HCT116 (cell line): ENCODE measurements around the gene CTRL. TPM values are rescaled to one million over a fixed set of nuclear protein-coding genes. Genes with fewer than 3 reads are reported as not detected.

ENCODE experiments used
- ATAC-seq: fragments of 200-7000 bp; cut with Tn5 transposase; 2 replicates; pipeline ENCODE4 v1.9.1; 2020; ENCODE audit warnings: mild to moderate bottlenecking, moderate library complexity
- BruUV-seq: library from RNA; stranded (reverse); fragments of 400-500 nt; replicated peaks from 2 replicates; lab custom pipeline; 2021; lab: Mats Ljungman, UMichigan
- CTCF ChIA-PET: fragments of 300-600 bp; sonication (Branson Sonifier 250); formaldehyde crosslinking; loops from one replicate; lab custom pipeline; 2021; ENCODE audit warnings: antibody characterized with exemption; lab: Charles Lee
- POLR2A ChIA-PET: fragments of 300-600, 350-600 bp; sonication (Branson Sonifier 250); formaldehyde crosslinking; loops from one replicate; lab custom pipeline; 2021; ENCODE audit warnings: antibody characterized with exemption; lab: Charles Lee
- RAD21 ChIA-PET, 2 experiments: fragments of 300-600 bp; sonication (Branson Sonifier 250); formaldehyde crosslinking; loops; one replicate each; lab custom pipeline; 2023; ENCODE audit warnings: low total read pairs in 2 of 2; ENCODE audit not compliant: uncharacterized antibody in 2 of 2, unreplicated experiment in 2 of 2, low non-redundant PET in 1 of 2; lab: Charles Lee
- DNase-seq: peaks from one replicate; pipeline ENCODE4 v3.0.0-alpha.2; 2010; ENCODE audit warnings: low read depth, low spot score
- H2AFZ ChIP-seq: fragments of 200-600 bp; shearing (Covaris generic), sonication (generic); 2 replicates; pipeline ENCODE4 v1.6.1; 2017; ENCODE audit warnings: low read depth, mixed run types, mixed read lengths, antibody characterized with exemption, low read length; ENCODE audit not compliant: poor library complexity, severe bottlenecking
- H3K27ac ChIP-seq: 2 replicates; pipeline ENCODE4 v1.5.1; 2012; ENCODE audit warnings: low read depth, low read length
- H3K27me3 ChIP-seq: fragments of 200-600 bp; sonication (generic); 2 replicates; pipeline ENCODE4 v1.6.1; 2016; ENCODE audit warnings: mixed run types, low read length, mixed read lengths; ENCODE audit not compliant: insufficient read depth
- H3K36me3 ChIP-seq, 2 experiments: fragments of 200-500 bp in 1 of 2; fragments of 200-600 bp in 1 of 2; sonication (Bioruptor generic) in 1 of 2; sonication (generic) in 1 of 2; 2 replicates each; pipeline versions ENCODE4 v1.5.1 to v1.6.1; 2014 to 2016; ENCODE audit warnings: low read length in 2 of 2, inconsistent platforms in 1 of 2, mixed read lengths in 1 of 2, mixed run types in 1 of 2; ENCODE audit not compliant: insufficient read depth in 2 of 2, control insufficient read depth in 1 of 2
- H3K4me1 ChIP-seq, 2 experiments: fragments of 200-600 bp in 1 of 2; sonication (generic) in 1 of 2; 2 replicates each; pipeline versions ENCODE4 v1.5.1 to v1.6.1; 2012 to 2017; ENCODE audit warnings: low read length in 2 of 2, inconsistent platforms in 1 of 2, mild to moderate bottlenecking in 1 of 2, mixed read lengths in 1 of 2, mixed run types in 1 of 2, moderate library complexity in 1 of 2; ENCODE audit not compliant: insufficient read depth in 2 of 2, control insufficient read depth in 1 of 2
- H3K4me2 ChIP-seq: fragments of 200-600 bp; sonication (generic); 2 replicates; pipeline ENCODE4 v1.6.1; 2017; ENCODE audit warnings: mixed run types, low read length, mixed read lengths
- H3K4me3 ChIP-seq, 2 experiments: fragments of 200-600 bp in 1 of 2; sonication (generic) in 1 of 2; replicated peaks in 1 of 2; 2 replicates each; pipeline ENCODE4 v1.5.1; 2011 to 2016; ENCODE audit warnings: low read length in 2 of 2, control low read depth in 1 of 2, low read depth in 1 of 2, mild to moderate bottlenecking in 1 of 2, mixed read lengths in 1 of 2, mixed run types in 1 of 2
- H3K79me2 ChIP-seq: fragments of 200-600 bp; sonication (generic); 2 replicates; pipeline ENCODE4 v1.6.1; 2017; ENCODE audit warnings: mild to moderate bottlenecking, mixed run types, low read length, moderate library complexity, mixed read lengths; ENCODE audit not compliant: insufficient read depth
- H3K9ac ChIP-seq: fragments of 200-600 bp; sonication (generic); 2 replicates; pipeline ENCODE4 v1.6.1; 2016; ENCODE audit warnings: low read length, mixed read lengths
- H3K9me2 ChIP-seq: fragments of 200-600 bp; sonication (generic), shearing (Covaris generic); 2 replicates; pipeline ENCODE4 v1.6.1; 2017; ENCODE audit warnings: mixed run types, mild to moderate bottlenecking, moderate library complexity; ENCODE audit not compliant: insufficient read depth
- H3K9me3 ChIP-seq, 2 experiments: fragments of 200-500 bp in 1 of 2; fragments of 200-600 bp in 1 of 2; sonication (Bioruptor generic) in 1 of 2; sonication (generic) in 1 of 2; 2 replicates each; pipeline ENCODE4 v1.6.1; 2014 to 2017; ENCODE audit warnings: low read length in 2 of 2, mixed read lengths in 2 of 2, inconsistent platforms in 1 of 2, low read depth in 1 of 2, mild to moderate bottlenecking in 1 of 2, mixed run types in 1 of 2, moderate library complexity in 1 of 2; ENCODE audit not compliant: control insufficient read depth in 1 of 2, insufficient read depth in 1 of 2
- H4K20me1 ChIP-seq: fragments of 200-600 bp; sonication (generic), shearing (Covaris generic); 2 replicates; pipeline ENCODE4 v1.6.1; 2017; ENCODE audit warnings: mixed run types, mild to moderate bottlenecking, moderate library complexity; ENCODE audit not compliant: insufficient read depth
- ATF3 ChIP-seq: IDR thresholded peaks from 2 replicates; pipeline ENCODE4 v1.6.1; 2012
- CBX3 ChIP-seq: IDR thresholded peaks from 2 replicates; pipeline ENCODE4 v1.6.1; 2012; ENCODE audit warnings: low read depth
- CEBPB ChIP-seq: IDR thresholded peaks from 2 replicates; pipeline ENCODE4 v1.6.1; 2012; ENCODE audit warnings: low read depth
- EGR1 ChIP-seq: IDR thresholded peaks from 2 replicates; pipeline ENCODE4 v1.6.1; 2012; ENCODE audit warnings: low read depth
- ELF1 ChIP-seq: IDR thresholded peaks from 2 replicates; pipeline ENCODE4 v1.6.1; 2012; ENCODE audit warnings: low read depth, borderline replicate concordance
- EZH2 ChIP-seq: fragments of 200-600 bp; sonication (generic); IDR thresholded peaks from 2 replicates; pipeline ENCODE4 v1.6.1; 2017; ENCODE audit warnings: antibody characterized with exemption, mixed run types
- EZH2phosphoT487 ChIP-seq: fragments of 200-600 bp; IDR thresholded peaks from 2 replicates; pipeline ENCODE4 v1.6.1; 2018; ENCODE audit warnings: antibody characterized with exemption, borderline replicate concordance
- FOSL1 ChIP-seq: IDR thresholded peaks from 2 replicates; pipeline ENCODE4 v1.6.1; 2012; ENCODE audit warnings: low read depth
- JUND ChIP-seq: IDR thresholded peaks from 2 replicates; pipeline ENCODE4 v1.6.1; 2012
- MAX ChIP-seq: IDR thresholded peaks from 2 replicates; pipeline ENCODE4 v1.6.1; 2012
- POLR2A ChIP-seq: IDR thresholded peaks from 2 replicates; pipeline ENCODE4 v1.7.0; 2011; ENCODE audit warnings: borderline replicate concordance; ENCODE audit not compliant: insufficient read depth, insufficient read length; ENCODE audit errors: extremely low read depth
- RAD21 ChIP-seq: IDR thresholded peaks from 2 replicates; pipeline ENCODE4 v1.6.1; 2012; ENCODE audit warnings: low read depth, mild to moderate bottlenecking
- REST ChIP-seq: IDR thresholded peaks from 2 replicates; pipeline ENCODE4 v1.6.1; 2012; ENCODE audit warnings: low read depth
- SRF ChIP-seq: IDR thresholded peaks from 2 replicates; pipeline ENCODE4 v1.6.1; 2012; ENCODE audit warnings: low read depth
- YY1 ChIP-seq: IDR thresholded peaks from 2 replicates; pipeline ENCODE4 v1.6.1; 2011; ENCODE audit warnings: low read length, low read depth, moderate library complexity, mild to moderate bottlenecking; ENCODE audit not compliant: insufficient replicate concordance; ENCODE audit errors: extremely low read depth
- ZBTB33 ChIP-seq: IDR thresholded peaks from 2 replicates; pipeline ENCODE4 v1.6.1; 2011; ENCODE audit warnings: mild to moderate bottlenecking, low read length, moderate library complexity; ENCODE audit not compliant: insufficient replicate concordance; ENCODE audit errors: extremely low read depth
- ZFX ChIP-seq: fragments of 450-650 bp; IDR thresholded peaks from 2 replicates; pipeline ENCODE4 v1.6.1; 2017
- ZNF274 ChIP-seq: fragments of 200-500 bp; sonication (Bioruptor generic); IDR thresholded peaks from 2 replicates; pipeline ENCODE4 v1.6.1; 2014; ENCODE audit warnings: mild to moderate bottlenecking, low read depth, low read length, inconsistent platforms
- intact Hi-C: fragments of 100-400 bp; cut with micrococcal nuclease; formaldehyde crosslinking; loops from 2 replicates; pipeline ENCODE4 v1.10.0; 2022
- total RNA-seq: library from RNA; stranded (reverse); gene quantifications from one replicate; pipeline ENCODE4 v1.2.1, GENCODE V29; 2021; ENCODE audit not compliant: unreplicated experiment

CTRL gene
- total RNA-seq, 1 experiment from 2014 or later, result 3.4 TPM

GRCh38 chr16:67885976-67886375, 45.7 kb downstream of the CTRL start:
- CTCF ChIA-PET, result interaction anchor here (1.1 kb wide), 1 partner anchor 42 kb away, joined by 3 read pairs; no protein-coding TSS in a partner anchor
- POLR2A ChIA-PET, result no interaction called here

More at GRCh38 chr16:67885976-67886375, 45.7 kb downstream of the CTRL start:
- no peaks in the 10 kb centered on the region for H3K4me1 ChIP-seq
- no peaks in the 10 kb centered on the region for H3K9me3 ChIP-seq
- intact Hi-C loops, result loop anchor here (10.0 kb wide), 1 partner anchor 339 kb away; no protein-coding TSS in a partner anchor
- BruUV-seq, result no TSS peak
- peaks cover 15 to 26% of the 10 kb centered on the region in 2 experiments; a peak in 3 of 4 replicates for H3K36me3 ChIP-seq
- peaks cover 3% of the 10 kb centered on the region; the same call in 1 of the 2 replicates for H4K20me1 ChIP-seq
- no peak overlapping the region for H3K4me2 ChIP-seq
- ATAC-seq (no peak), DNase-seq (no peak)
- H3K79me2 ChIP-seq, result no peaks in the 10 kb centered on the region
- no peak overlapping the region for H3K9ac ChIP-seq
- TF ChIP-seq REST (no peak), ELF1 (no peak), ZNF274 (no peak), CBX3 (no peak), ATF3 (no peak), EZH2phosphoT487 (no peak), MAX (no peak), SRF (no peak), RAD21 (no peak), ZFX (no peak), JUND (no peak), EZH2 (no peak), ZBTB33 (no peak), CEBPB (no peak), YY1 (no peak), EGR1 (no peak), FOSL1 (no peak), POLR2A (no peak)
- RAD21 ChIA-PET, result no interaction called here
- H3K9me2 ChIP-seq, result no peaks in the 10 kb centered on the region
- H3K4me3 ChIP-seq, result no peak overlapping the region
- H2AFZ ChIP-seq, result no peak overlapping the region
- H3K27me3 ChIP-seq, result no peaks in the 10 kb centered on the region
- H3K27ac ChIP-seq, result no peak overlapping the region
